ENCODE data around the gene CEACAM8. TPM values are rescaled to one million over a fixed set of nuclear protein-coding genes. Genes with fewer than 3 reads are reported as not detected.

CEACAM8 gene
- total RNA-seq, 1 experiment from 2014 or later: not detected

DNA sequence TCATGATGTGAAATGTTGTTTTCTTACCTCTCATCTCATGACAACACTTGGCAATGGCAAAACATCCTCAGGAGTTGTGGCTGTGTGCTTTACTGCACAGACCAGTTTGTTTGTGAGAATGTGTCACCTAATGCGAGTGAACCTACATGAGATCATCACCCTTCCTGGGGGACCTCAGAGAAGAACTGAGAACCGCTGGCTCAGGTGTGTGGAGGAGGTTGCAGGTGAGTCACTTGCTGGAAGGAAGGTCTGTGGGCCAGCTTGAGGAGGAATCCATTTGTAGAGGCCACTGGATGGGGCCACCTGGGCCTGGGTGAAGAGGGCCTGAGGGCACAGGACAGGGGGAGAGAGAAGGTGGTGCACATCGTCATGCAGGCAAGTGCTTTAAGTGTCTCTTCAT lies 63.4 kb downstream of the CEACAM8 start:
- ATAC-seq: no peak
- Histone ChIP-seq H3K9me3 (ENCODE audit: control insufficient read depth, insufficient read depth, low read depth, low read length) (no peaks in the 10 kb centered on the region), H3K27me3 (ENCODE audit: control insufficient read depth, insufficient read depth, low read length) (no peaks in the 10 kb centered on the region), H3K27ac (ENCODE audit: low read length) (no peak overlapping the region), H3K4me1 (ENCODE audit: control insufficient read depth, insufficient read depth, low read length) (no peaks in the 10 kb centered on the region), H3K36me3 (ENCODE audit: control insufficient read depth, insufficient read depth, low read length) (no peaks in the 10 kb centered on the region), H3K4me3 (ENCODE audit: low read depth in 2 of 2, low read length in 2 of 2) (no peak overlapping the region)
- intact Hi-C loops (cut with micrococcal nuclease; ENCODE audit: unreplicated experiment) (no loop called here), in situ Hi-C loops (cut with HindIII; ENCODE audit: low pct_unique_long_range_greater_than_20kb, low sequenced_read_pairs) (no loop called here)
- no TSS peak for BruUV-seq (replicated peaks)
- TF ChIP-seq POLR2AphosphoS5 (IDR thresholded peaks at IDR 0.05; ENCODE audit: low read depth, low read length) (no peak), SIN3A (IDR thresholded peaks at IDR 0.05; ENCODE audit: borderline replicate concordance, insufficient read depth, low read depth, low read length) (no peak), TCF7L2 (IDR thresholded peaks at IDR 0.05; ENCODE audit: low read depth, low read length) (no peak)
- TF ChIP-seq, protein P1, sequence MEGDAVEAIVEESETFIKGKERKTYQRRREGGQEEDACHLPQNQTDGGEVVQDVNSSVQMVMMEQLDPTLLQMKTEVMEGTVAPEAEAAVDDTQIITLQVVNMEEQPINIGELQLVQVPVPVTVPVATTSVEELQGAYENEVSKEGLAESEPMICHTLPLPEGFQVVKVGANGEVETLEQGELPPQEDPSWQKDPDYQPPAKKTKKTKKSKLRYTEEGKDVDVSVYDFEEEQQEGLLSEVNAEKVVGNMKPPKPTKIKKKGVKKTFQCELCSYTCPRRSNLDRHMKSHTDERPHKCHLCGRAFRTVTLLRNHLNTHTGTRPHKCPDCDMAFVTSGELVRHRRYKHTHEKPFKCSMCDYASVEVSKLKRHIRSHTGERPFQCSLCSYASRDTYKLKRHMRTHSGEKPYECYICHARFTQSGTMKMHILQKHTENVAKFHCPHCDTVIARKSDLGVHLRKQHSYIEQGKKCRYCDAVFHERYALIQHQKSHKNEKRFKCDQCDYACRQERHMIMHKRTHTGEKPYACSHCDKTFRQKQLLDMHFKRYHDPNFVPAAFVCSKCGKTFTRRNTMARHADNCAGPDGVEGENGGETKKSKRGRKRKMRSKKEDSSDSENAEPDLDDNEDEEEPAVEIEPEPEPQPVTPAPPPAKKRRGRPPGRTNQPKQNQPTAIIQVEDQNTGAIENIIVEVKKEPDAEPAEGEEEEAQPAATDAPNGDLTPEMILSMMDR (IDR thresholded peaks at IDR 0.05): no peak
- TF ChIP-seq, protein P2, sequence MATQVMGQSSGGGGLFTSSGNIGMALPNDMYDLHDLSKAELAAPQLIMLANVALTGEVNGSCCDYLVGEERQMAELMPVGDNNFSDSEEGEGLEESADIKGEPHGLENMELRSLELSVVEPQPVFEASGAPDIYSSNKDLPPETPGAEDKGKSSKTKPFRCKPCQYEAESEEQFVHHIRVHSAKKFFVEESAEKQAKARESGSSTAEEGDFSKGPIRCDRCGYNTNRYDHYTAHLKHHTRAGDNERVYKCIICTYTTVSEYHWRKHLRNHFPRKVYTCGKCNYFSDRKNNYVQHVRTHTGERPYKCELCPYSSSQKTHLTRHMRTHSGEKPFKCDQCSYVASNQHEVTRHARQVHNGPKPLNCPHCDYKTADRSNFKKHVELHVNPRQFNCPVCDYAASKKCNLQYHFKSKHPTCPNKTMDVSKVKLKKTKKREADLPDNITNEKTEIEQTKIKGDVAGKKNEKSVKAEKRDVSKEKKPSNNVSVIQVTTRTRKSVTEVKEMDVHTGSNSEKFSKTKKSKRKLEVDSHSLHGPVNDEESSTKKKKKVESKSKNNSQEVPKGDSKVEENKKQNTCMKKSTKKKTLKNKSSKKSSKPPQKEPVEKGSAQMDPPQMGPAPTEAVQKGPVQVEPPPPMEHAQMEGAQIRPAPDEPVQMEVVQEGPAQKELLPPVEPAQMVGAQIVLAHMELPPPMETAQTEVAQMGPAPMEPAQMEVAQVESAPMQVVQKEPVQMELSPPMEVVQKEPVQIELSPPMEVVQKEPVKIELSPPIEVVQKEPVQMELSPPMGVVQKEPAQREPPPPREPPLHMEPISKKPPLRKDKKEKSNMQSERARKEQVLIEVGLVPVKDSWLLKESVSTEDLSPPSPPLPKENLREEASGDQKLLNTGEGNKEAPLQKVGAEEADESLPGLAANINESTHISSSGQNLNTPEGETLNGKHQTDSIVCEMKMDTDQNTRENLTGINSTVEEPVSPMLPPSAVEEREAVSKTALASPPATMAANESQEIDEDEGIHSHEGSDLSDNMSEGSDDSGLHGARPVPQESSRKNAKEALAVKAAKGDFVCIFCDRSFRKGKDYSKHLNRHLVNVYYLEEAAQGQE (IDR thresholded peaks at IDR 0.05; ENCODE audit: insufficient read depth in 1 of 2, low read depth in 2 of 2, low read length in 1 of 2): no peak
- DNase-seq (ENCODE audit: low read depth, low spot score): no peak
- ChIA-PET POLR2A (no interaction called here), CTCF (no interaction called here)

Other genes with a start within 250 kb of the CEACAM8 start
- 4.6 TPM for gene CNFN, start 204.6 kb downstream of the CEACAM8 start, total RNA-seq (2021; ENCODE audit: unreplicated experiment)
- gene LIPE, start 167.5 kb downstream of the CEACAM8 start, total RNA-seq (2021; ENCODE audit: unreplicated experiment): 3.4 TPM
- gene CXCL17, start 152.0 kb downstream of the CEACAM8 start, total RNA-seq (2021; ENCODE audit: unreplicated experiment): not detected
- 2.4 TPM for gene CEACAM1, start 66.4 kb downstream of the CEACAM8 start, total RNA-seq (2021; ENCODE audit: unreplicated experiment)
- not detected for gene PSG3, start 145.6 kb upstream of the CEACAM8 start, total RNA-seq (2021; ENCODE audit: unreplicated experiment)
- gene PSG8, start 170.8 kb upstream of the CEACAM8 start, total RNA-seq (2021; ENCODE audit: unreplicated experiment): not detected

All from Panc1 (cell line).